Measurements from ENCODE around the gene TMED7. TPM values are rescaled to one million over a fixed set of nuclear protein-coding genes. Genes with fewer than 3 reads are reported as not detected.

The TMED7 gene
- total and polyA plus RNA-seq, 2 of the 8 experiments (the other 6 are each of a cell fraction or from before 2014, with no cell fraction given): 43.8 to 75.2 TPM

DNA sequence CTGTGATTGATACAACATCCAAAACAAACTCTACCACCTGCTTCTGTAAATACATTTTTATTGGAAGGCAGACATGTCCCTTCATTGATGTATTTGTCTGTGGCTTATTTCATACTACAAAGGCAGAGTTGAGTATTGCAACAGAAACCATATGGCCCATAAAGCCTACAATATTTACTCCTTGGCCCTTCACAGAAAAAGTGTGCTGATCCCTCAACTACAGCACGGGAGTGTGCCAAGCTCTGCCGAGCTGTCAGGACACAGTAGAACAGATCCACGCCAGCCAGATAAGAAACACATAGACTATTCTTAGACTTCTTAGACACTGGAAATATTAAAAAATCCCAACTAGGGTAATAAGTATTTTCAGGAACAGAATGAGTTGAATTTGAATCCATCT, 36.8 kb downstream of the TMED7 start:
- no peak overlapping the region for H3K27ac ChIP-seq (ENCODE audit: low read depth, low read length)
- no peak overlapping the region for H2BK12ac ChIP-seq (ENCODE audit: low read depth, low read length)
- H3K9me3 ChIP-seq (ENCODE audit: insufficient read depth in 2 of 2, low read depth in 1 of 2, low read length in 1 of 2): no peaks in the 10 kb centered on the region
- H2BK120ac ChIP-seq (replicated peaks; ENCODE audit: low read depth, low read length): no peak overlapping the region
- WGBS, 2 experiments (ENCODE audit: extremely low coverage in 1 of 2, insufficient coverage in 1 of 2, insufficient read length in 1 of 2, insufficient replicate concordance in 2 of 2, low coverage in 1 of 2, low lambda C conversion rate in 2 of 2, missing lambda C conversion rate in 1 of 2): 84% methylated on average over 3 of the region's 3 CpGs; no CpG with 5 or more reads in 1 of the 2 experiments
- H3K56ac ChIP-seq (replicated peaks; ENCODE audit: insufficient read length, low read depth, low read length): no peak overlapping the region
- H3K4me2 ChIP-seq (ENCODE audit: insufficient read depth in 1 of 2, low read depth in 2 of 2, low read length in 2 of 2): no peak overlapping the region
- H2BK20ac ChIP-seq (ENCODE audit: low read length): no peak overlapping the region
- no peaks in the 10 kb centered on the region for H3K36me3 ChIP-seq (ENCODE audit: control insufficient read depth in 2 of 4, insufficient read depth in 4 of 4, low read length in 3 of 4)
- H3K14ac ChIP-seq (ENCODE audit: insufficient read length): no peak overlapping the region
- POLR2A ChIA-PET (ENCODE audit: partially characterized antibody): no interaction called here
- H3K9ac ChIP-seq (replicated peaks in 1 of 4; ENCODE audit: extremely low read depth in 1 of 4, low read depth in 3 of 4, low read length in 3 of 4): no peak overlapping the region
- no peak overlapping the region for H4K5ac ChIP-seq (ENCODE audit: insufficient read length, low read depth, low read length)
- no peaks in the 10 kb centered on the region for H3K23me2 ChIP-seq (ENCODE audit: low read depth, low read length)
- H2BK15ac ChIP-seq (ENCODE audit: low read length): no peak overlapping the region
- no peak overlapping the region for H3K4me3 ChIP-seq (ENCODE audit: extremely low read depth in 1 of 4, insufficient read depth in 2 of 4, low read depth in 3 of 4, low read length in 4 of 4)
- H4K20me1 ChIP-seq (replicated peaks in 1 of 2; ENCODE audit: control insufficient read depth in 1 of 2, insufficient read depth in 2 of 2, low read length in 2 of 2): no peaks in the 10 kb centered on the region
- no peaks in the 10 kb centered on the region for H3K27me3 ChIP-seq (replicated peaks in 1 of 4; ENCODE audit: control insufficient read depth in 3 of 4, extremely low read depth in 1 of 4, insufficient read depth in 3 of 4, low read length in 3 of 4)
- H3K23ac ChIP-seq (ENCODE audit: insufficient read length): no peak overlapping the region
- no peak overlapping the region for H3K18ac ChIP-seq (ENCODE audit: extremely low read depth, low read length)
- H3K4me1 ChIP-seq (replicated peaks in 1 of 4; ENCODE audit: control insufficient read depth in 3 of 4, insufficient read depth in 4 of 4, low read length in 3 of 4): no peaks in the 10 kb centered on the region
- CTCF ChIA-PET (ENCODE audit: partially characterized antibody): interaction anchor here (0.9 to 1.4 kb wide), 2 partner anchors 16 to 18 kb away, joined by 3 read pairs; no protein-coding TSS in a partner anchor
- H3K4ac ChIP-seq (replicated peaks; ENCODE audit: insufficient read length, low read depth, low read length): no peak overlapping the region
- no peaks in the 10 kb centered on the region for H3K79me2 ChIP-seq (ENCODE audit: control insufficient read depth in 1 of 2, insufficient read depth in 2 of 2, low read length in 2 of 2)
- no peak overlapping the region for H2BK5ac ChIP-seq (ENCODE audit: low read depth, low read length)
- no peak overlapping the region for H2AK5ac ChIP-seq (ENCODE audit: low read depth, low read length)
- no peaks in the 10 kb centered on the region for H3K79me1 ChIP-seq (ENCODE audit: low read depth, low read length)
- H4K8ac ChIP-seq (ENCODE audit: extremely low read depth, insufficient read depth, low read length): no peak overlapping the region
- no peak overlapping the region for H2AFZ ChIP-seq (ENCODE audit: low read length)
- no peak for DNase-seq (ENCODE audit: low read depth in 1 of 2, low spot score in 2 of 2)
- FAIRE-seq: no peak
- H4K91ac ChIP-seq (replicated peaks; ENCODE audit: insufficient read length, low read length): no peak overlapping the region
- TF ChIP-seq, protein P1, sequence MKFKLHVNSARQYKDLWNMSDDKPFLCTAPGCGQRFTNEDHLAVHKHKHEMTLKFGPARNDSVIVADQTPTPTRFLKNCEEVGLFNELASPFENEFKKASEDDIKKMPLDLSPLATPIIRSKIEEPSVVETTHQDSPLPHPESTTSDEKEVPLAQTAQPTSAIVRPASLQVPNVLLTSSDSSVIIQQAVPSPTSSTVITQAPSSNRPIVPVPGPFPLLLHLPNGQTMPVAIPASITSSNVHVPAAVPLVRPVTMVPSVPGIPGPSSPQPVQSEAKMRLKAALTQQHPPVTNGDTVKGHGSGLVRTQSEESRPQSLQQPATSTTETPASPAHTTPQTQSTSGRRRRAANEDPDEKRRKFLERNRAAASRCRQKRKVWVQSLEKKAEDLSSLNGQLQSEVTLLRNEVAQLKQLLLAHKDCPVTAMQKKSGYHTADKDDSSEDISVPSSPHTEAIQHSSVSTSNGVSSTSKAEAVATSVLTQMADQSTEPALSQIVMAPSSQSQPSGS (IDR thresholded peaks at IDR 0.05; ENCODE audit: low read length): no peak
- TF ChIP-seq SIRT6 (IDR thresholded peaks at IDR 0.05; ENCODE audit: low read length): no peak
- no peak for TF ChIP-seq NANOG (IDR thresholded peaks at IDR 0.05; ENCODE audit: insufficient read depth, low read depth, low read length, poor library complexity, severe bottlenecking)
- TF ChIP-seq SP4 (IDR thresholded peaks at IDR 0.05; ENCODE audit: low read length): no peak
- no peak for TF ChIP-seq EGR1 (IDR thresholded peaks at IDR 0.05; ENCODE audit: borderline replicate concordance, low read depth, low read length)
- TF ChIP-seq SIX5 (IDR thresholded peaks at IDR 0.05; ENCODE audit: low read depth, low read length): no peak
- TF ChIP-seq PHF8 (conservative IDR thresholded peaks at IDR 0.05; ENCODE audit: low read depth, low read length): no peak
- TF ChIP-seq EP300 (IDR thresholded peaks at IDR 0.05; ENCODE audit: borderline replicate concordance in 1 of 2, low read depth in 2 of 2, low read length in 2 of 2): no peak
- no peak for TF ChIP-seq POLR2AphosphoS5 (IDR thresholded peaks at IDR 0.05; ENCODE audit: low read depth, low read length)
- no peak for TF ChIP-seq GTF2F1 (IDR thresholded peaks at IDR 0.05; ENCODE audit: borderline replicate concordance, low read depth, low read length)
- no peak for TF ChIP-seq TAF1 (IDR thresholded peaks at IDR 0.05; ENCODE audit: low read depth, low read length)
- no peak for TF ChIP-seq CREB1 (IDR thresholded peaks at IDR 0.05)
- TF ChIP-seq CHD1 (IDR thresholded peaks at IDR 0.05; ENCODE audit: low read depth, low read length): no peak
- TF ChIP-seq YY1 (IDR thresholded peaks at IDR 0.05; ENCODE audit: low read depth, low read length): no peak
- no peak for TF ChIP-seq CBX5 (IDR thresholded peaks at IDR 0.05; ENCODE audit: low read depth, low read length)
